Subcutaneous abdominal adipose tissue (tissue), 5 donors: ENCODE measurements around the gene RNF34.
A peak's percentile ranks its signal among the peaks of the same experiment; 100 is the strongest.

ENCODE experiments used
- H3K27ac ChIP-seq: one replicate; pipeline ENCODE4 v1.7.0; 2013; ENCODE audit warnings: low read depth, mild to moderate bottlenecking, inconsistent platforms, low read length, moderate library complexity
- H3K27me3 ChIP-seq, 5 donors: one replicate each; pipeline ENCODE4 v1.7.0; 2013; ENCODE audit warnings: low read length in 5 of 5, inconsistent platforms in 1 of 5; ENCODE audit not compliant: control insufficient read depth in 5 of 5, insufficient read depth in 4 of 5
- H3K36me3 ChIP-seq, 5 donors: one replicate each; pipeline ENCODE4 v1.7.0; 2013; ENCODE audit warnings: low read length in 5 of 5; ENCODE audit not compliant: control insufficient read depth in 5 of 5, insufficient read depth in 5 of 5
- H3K4me1 ChIP-seq, 5 donors: one replicate each; pipeline ENCODE4 v1.7.0; 2013; ENCODE audit warnings: low read length in 5 of 5, mild to moderate bottlenecking in 3 of 5, moderate library complexity in 1 of 5; ENCODE audit not compliant: control insufficient read depth in 5 of 5, insufficient read depth in 5 of 5
- H3K4me3 ChIP-seq, 5 donors: one replicate each; pipeline ENCODE4 v1.7.0; 2013; ENCODE audit warnings: low read length in 5 of 5, low read depth in 1 of 5
- H3K9ac ChIP-seq, 5 donors: one replicate each; pipeline ENCODE4 v1.7.0; 2013; ENCODE audit warnings: low read length in 5 of 5, mild to moderate bottlenecking in 4 of 5, moderate library complexity in 3 of 5
- H3K9me3 ChIP-seq, 5 donors: one replicate each; pipeline ENCODE4 v1.7.0; 2013; ENCODE audit warnings: low read length in 5 of 5; ENCODE audit not compliant: control insufficient read depth in 5 of 5
- donor health status: healthy.
- donor health status: healthy.
- donor health status: healthy.
- donor health status: healthy.
- donor health status: healthy.

RNF34 gene

GRCh38 chr12:121399391-121400331 is at the start of gene RNF34:
Gene RNF34, plus strand, starts transcription at chr12:121400118. Its CDS starts 95 bp downstream, at chr12:121400213.
- H3K27me3 ChIP-seq, result no peaks in the 10 kb centered on the region
- H3K36me3 ChIP-seq, result peaks cover 0 to 3% (median 0%) of the 10 kb centered on the region in 5 donors
- peak within 1 kb of the TSS; percentile 68 to 96 (median 93) for H3K9ac ChIP-seq
- H3K4me1 ChIP-seq, result peaks cover 0 to 25% (median 24%) of the 10 kb centered on the region in 5 donors
- H3K4me3 ChIP-seq, result peak within 1 kb of the TSS; percentile 92 to 97 (median 95)
- H3K9me3 ChIP-seq, result no peaks in the 10 kb centered on the region
- peak within 1 kb of the TSS; percentile 72 for H3K27ac ChIP-seq

GRCh38 chr12:121351820-121352681 is 47.9 kb upstream of the RNF34 start, which contains the start of gene ANAPC5:
Gene ANAPC5, minus strand, starts transcription at chr12:121352411. Its CDS starts 71 bp downstream, at chr12:121352340.
- Histone ChIP-seq H3K9ac (peak within 1 kb of the TSS; percentile 69 to 98 (median 84)), H3K4me1 (peaks cover 2 to 25% (median 22%) of the 10 kb centered on the region in 5 donors), H3K4me3 (peak within 1 kb of the TSS; percentile 83 to 100 (median 99)), H3K27ac (peak within 1 kb of the TSS; percentile 53), H3K9me3 (no peaks in the 10 kb centered on the region), H3K27me3 (peaks cover 0 to 2% (median 0%) of the 10 kb centered on the region in 5 donors), H3K36me3 (peaks cover 0 to 6% (median 0%) of the 10 kb centered on the region in 5 donors)

GRCh38 chr12:121352682-121353018 is 47.3 kb upstream of the RNF34 start:
- peaks cover 2 to 25% (median 22%) of the 10 kb centered on the region in 5 donors for H3K4me1 ChIP-seq
- peak overlapping the region in 4 of 5 donors; percentile 62 to 69 (median 66) for H3K9ac ChIP-seq

GRCh38 chr12:121355818-121356217 is 44.1 kb upstream of the RNF34 start:
- H3K9ac ChIP-seq, result no peak overlapping the region
- H3K4me3 ChIP-seq, result no peak overlapping the region
- H3K27ac ChIP-seq, result no peak overlapping the region
- H3K4me1 ChIP-seq, result peaks cover 2 to 21% (median 19%) of the 10 kb centered on the region in 5 donors
- H3K36me3 ChIP-seq, result no peaks in the 10 kb centered on the region
- H3K9me3 ChIP-seq, result no peaks in the 10 kb centered on the region
- H3K27me3 ChIP-seq, result peaks cover 0 to 2% (median 0%) of the 10 kb centered on the region in 5 donors

More at GRCh38 chr12:121352682-121353018, 47.3 kb upstream of the RNF34 start:
- Histone ChIP-seq H3K36me3 (peaks cover 0 to under 1% (median 0%) of the 10 kb centered on the region in 5 donors), H3K27me3 (peaks cover 0 to 2% (median 0%) of the 10 kb centered on the region in 5 donors), H3K27ac (peak overlapping the region; percentile 53), H3K4me3 (peak overlapping the region; percentile 71 to 100 (median 99)), H3K9me3 (no peaks in the 10 kb centered on the region)

- H3K9ac ChIP-seq, result no peak overlapping the region
- H3K36me3 ChIP-seq, result no peaks in the 10 kb centered on the region
- no peak overlapping the region for H3K27ac ChIP-seq
- H3K9me3 ChIP-seq, result no peaks in the 10 kb centered on the region
- peaks cover 2 to 13% (median 10%) of the 10 kb centered on the region in 5 donors for H3K4me1 ChIP-seq
- peaks cover 0 to 2% (median 0%) of the 10 kb centered on the region in 5 donors for H3K27me3 ChIP-seq
- H3K4me3 ChIP-seq, result no peak overlapping the region
Observed at GRCh38 chr12:121356657-121357056, 43.3 kb upstream of the RNF34 start.

GRCh38 chr12:121357331-121357730 is 42.6 kb upstream of the RNF34 start:
- no peak overlapping the region for H3K4me3 ChIP-seq
- H3K27me3 ChIP-seq, result peaks cover 0 to 1% (median 0%) of the 10 kb centered on the region in 5 donors
- H3K36me3 ChIP-seq, result no peaks in the 10 kb centered on the region
- peaks cover 2 to 8% (median 6%) of the 10 kb centered on the region in 5 donors for H3K4me1 ChIP-seq
- no peak overlapping the region for H3K27ac ChIP-seq
- H3K9ac ChIP-seq, result no peak overlapping the region
- H3K9me3 ChIP-seq, result no peaks in the 10 kb centered on the region

- H3K9me3 ChIP-seq, result no peaks in the 10 kb centered on the region
- H3K27me3 ChIP-seq, result no peaks in the 10 kb centered on the region
- peaks cover 0 to 5% (median 3%) of the 10 kb centered on the region in 5 donors for H3K4me1 ChIP-seq
- H3K27ac ChIP-seq, result no peak overlapping the region
- no peak overlapping the region for H3K9ac ChIP-seq
- H3K4me3 ChIP-seq, result no peak overlapping the region
- H3K36me3 ChIP-seq, result no peaks in the 10 kb centered on the region
Observed at GRCh38 chr12:121358073-121358472, 41.8 kb upstream of the RNF34 start.

GRCh38 chr12:121364683-121365121 is 35.2 kb upstream of the RNF34 start:
- H3K4me1 ChIP-seq, result no peaks in the 10 kb centered on the region
- no peak overlapping the region for H3K4me3 ChIP-seq
- peaks cover 0 to 3% (median 0%) of the 10 kb centered on the region in 5 donors for H3K27me3 ChIP-seq
- H3K9me3 ChIP-seq, result no peaks in the 10 kb centered on the region
- no peak overlapping the region for H3K9ac ChIP-seq
- H3K27ac ChIP-seq, result no peak overlapping the region
- no peaks in the 10 kb centered on the region for H3K36me3 ChIP-seq

GRCh38 chr12:121365416-121366062 is 34.4 kb upstream of the RNF34 start:
- H3K36me3 ChIP-seq, result no peaks in the 10 kb centered on the region
- H3K4me3 ChIP-seq, result no peak overlapping the region
- H3K27ac ChIP-seq, result no peak overlapping the region
- H3K9ac ChIP-seq, result no peak overlapping the region
- H3K9me3 ChIP-seq, result no peaks in the 10 kb centered on the region
- peaks cover 0 to 3% (median 0%) of the 10 kb centered on the region in 5 donors for H3K27me3 ChIP-seq
- no peaks in the 10 kb centered on the region for H3K4me1 ChIP-seq
